ENCODE measurements around the gene TBC1D23.

Gene TBC1D23

GRCh38 chr3:100354850-100355249, 94.1 kb downstream of the TBC1D23 start:
- DNase-seq: peak; percentile 89

DNA sequence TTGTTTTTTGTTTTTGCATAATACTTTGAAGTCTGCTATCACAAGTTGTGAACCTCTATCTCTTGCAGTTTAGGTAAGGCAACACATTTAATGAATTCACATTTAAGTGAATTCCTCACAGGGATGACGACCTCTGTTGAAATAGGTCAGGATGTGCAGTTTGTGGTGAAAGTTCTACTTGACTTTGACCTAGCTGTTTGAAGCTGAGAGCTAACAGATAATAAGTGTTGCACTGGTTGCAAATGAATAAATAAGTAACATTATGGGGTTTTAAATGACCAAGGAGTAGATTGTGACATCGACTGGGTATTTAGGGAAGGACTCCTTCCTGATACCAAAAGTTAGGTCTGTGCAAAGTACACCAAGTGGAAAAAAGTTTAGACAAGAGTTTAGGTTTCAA, 97.6 kb downstream of the TBC1D23 start:
- no peak for DNase-seq

GRCh38 chr3:100359035-100359434, 98.2 kb downstream of the TBC1D23 start:
- no peak for DNase-seq

DNA sequence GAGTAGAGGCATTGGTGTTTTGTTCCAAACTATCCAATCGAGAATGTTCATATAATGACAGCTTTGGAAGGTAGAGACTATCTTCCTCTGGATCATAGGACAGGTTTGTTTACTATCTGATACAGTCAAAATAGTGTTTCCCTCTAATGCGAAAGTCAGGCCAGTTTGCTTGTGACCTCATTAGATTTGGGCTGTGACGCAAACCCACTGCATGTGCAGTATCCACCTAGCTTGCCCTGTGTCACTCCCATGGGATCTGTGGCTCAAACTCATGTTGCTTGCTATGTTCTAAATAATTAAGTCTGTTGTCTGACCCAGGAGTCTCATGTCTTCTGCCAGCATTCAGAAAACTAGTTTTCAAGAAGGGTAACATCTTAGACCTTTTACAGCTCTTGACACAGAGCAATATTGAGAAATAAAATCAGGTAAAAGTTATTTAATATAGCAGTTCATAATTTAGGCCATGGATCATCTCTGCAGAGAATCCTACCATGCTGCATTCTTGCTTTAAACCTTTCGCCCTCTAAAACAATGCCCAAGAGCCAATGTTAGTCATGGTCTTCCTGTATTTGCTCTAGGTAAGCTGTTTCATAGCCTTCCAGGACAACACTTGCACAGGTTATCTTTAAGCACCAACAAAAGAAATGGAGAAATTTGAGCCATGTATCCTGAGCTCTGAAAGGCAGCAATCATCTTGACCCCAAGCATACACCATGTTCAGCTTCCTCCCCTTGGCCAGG, 100.1 kb downstream of the TBC1D23 start:
- DNase-seq: no peak

- DNase-seq: no peak
Observed at GRCh38 chr3:100361897-100362296, 101.1 kb downstream of the TBC1D23 start.

GRCh38 chr3:100364421-100364820, 103.6 kb downstream of the TBC1D23 start:
- no peak for DNase-seq

DNA sequence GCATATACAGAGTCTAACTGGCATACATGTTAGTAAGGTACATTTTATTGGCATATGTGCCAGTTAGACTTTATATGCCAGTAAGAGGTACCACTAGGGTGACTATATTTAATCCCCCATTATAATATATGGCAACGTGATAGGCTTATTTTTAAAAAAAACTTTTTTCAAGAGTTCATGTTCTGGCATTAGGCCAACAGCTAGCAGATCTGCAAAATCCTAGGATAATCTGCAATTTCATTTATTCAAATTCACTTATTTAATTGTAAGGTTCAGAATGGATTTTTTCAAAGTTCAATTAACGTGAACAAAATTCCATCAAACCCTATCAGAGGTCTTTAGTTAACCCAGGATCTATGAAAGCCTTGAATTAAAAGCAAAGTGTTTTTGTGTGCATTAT, 105.6 kb downstream of the TBC1D23 start:
- DNase-seq: no peak

DNA sequence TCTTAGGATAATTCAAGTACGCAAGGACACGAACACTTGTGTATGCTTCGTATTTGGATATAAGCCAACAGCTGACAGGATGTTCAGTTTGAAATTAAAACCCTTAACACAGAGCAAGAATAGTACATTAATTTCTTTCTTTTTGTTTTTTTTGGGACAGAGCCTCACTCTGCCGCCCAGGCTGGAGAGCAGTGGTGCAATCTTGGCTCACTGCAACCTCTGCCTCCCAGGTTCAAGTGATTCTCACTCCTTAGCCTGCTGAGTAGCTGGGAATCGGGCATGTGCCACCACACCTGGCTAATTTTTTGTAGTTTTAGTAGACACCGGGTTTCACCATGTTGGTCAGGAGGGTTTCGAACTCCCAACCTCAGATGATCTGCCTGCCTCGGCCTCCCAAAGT, 107.6 kb downstream of the TBC1D23 start:
- DNase-seq: no peak

DNA sequence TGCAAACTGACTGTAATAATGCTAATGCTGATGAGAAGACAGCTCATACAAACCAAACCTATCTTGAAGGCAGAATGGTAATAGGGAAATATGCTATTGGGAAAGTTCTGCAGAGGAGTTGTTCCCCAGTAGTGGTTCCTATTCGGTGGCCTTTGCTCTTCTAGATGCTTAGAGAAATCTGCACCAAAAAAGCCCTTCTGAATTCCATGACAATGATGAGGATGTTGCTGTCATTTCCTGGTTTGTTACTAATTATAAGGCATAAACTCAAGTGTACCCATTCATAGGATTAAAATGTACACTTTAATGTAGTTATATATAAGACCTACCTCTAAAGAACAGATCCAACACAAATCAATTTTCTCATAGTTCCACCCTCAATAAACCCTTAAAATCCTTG, 110.0 kb downstream of the TBC1D23 start:
- DNase-seq: no peak

DNA sequence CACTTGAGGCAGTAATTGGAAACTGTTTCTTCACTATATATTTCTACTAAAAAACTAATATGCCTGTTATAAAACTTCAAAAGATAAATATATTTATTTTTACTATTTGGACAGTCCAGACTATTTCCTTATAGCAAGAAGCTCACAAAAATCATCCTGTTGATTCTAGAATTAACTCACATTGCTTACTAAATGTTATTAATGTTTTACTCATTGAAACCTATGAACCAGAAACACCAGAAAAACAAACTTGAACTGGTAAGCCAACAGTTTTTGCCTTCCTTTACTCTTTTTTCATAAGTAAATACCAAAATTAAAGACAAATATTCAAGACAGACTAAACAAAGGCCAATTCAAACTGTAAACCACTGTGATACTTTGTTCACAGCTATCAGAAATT, 113.7 kb downstream of the TBC1D23 start:
- no peak for DNase-seq

Data from hematopoietic multipotent progenitor cell treated with erythropoietin and hydrocortisone succinate and interleukin-3 and kit ligand, for 4 days (in vitro differentiated cells).